ENCODE measurements around the gene FOXP2. TPM values are rescaled to one million over a fixed set of nuclear protein-coding genes. Genes with fewer than 3 reads are reported as not detected.

The FOXP2 gene
- total and polyA plus RNA-seq, 3 donors from 2014 or later, result 2.5 to 5.9 (median 3.8) TPM

- no peak for DNase-seq
- no peaks in the 10 kb centered on the region for H3K36me3 ChIP-seq (ENCODE audit: low read depth, missing control alignments)
These were observed 712 bp downstream of the FOXP2 start for GRCh38 chr7:114415064-114415989.

GRCh38 chr7:114416129-114416990 is 1.7 kb downstream of the FOXP2 start:
- H3K27me3 ChIP-seq, result no peaks in the 10 kb centered on the region
- H3K4me1 ChIP-seq, result no peaks in the 10 kb centered on the region
- no peak overlapping the region for H3K27ac ChIP-seq
- TF ChIP-seq POLR2A (IDR thresholded peaks at IDR 0.05) (no peak), CTCF (IDR thresholded peaks at IDR 0.05) (no peak)
- H3K9me3 ChIP-seq, result no peaks in the 10 kb centered on the region
- intact Hi-C loops (cut with DNase I; ENCODE audit: low total_unique reads), result no loop called here
- H3K36me3 ChIP-seq (ENCODE audit: low read depth, missing control alignments), result no peaks in the 10 kb centered on the region
- no peak for DNase-seq
- H3K4me3 ChIP-seq, result no peak overlapping the region
- whole genome bisulfite sequencing, 2 donors, result 69 to 71% methylated on average over 10 of the region's 10 CpGs

More at GRCh38 chr7:114415064-114415989, 712 bp downstream of the FOXP2 start:
- TF ChIP-seq CTCF (IDR thresholded peaks at IDR 0.05), result no peak
- TF ChIP-seq POLR2A (IDR thresholded peaks at IDR 0.05), result no peak
- H3K4me1 ChIP-seq, result no peaks in the 10 kb centered on the region
- no peak overlapping the region for H3K4me3 ChIP-seq
- WGBS, 2 donors, result 41 to 51% methylated on average over 14 of the region's 14 CpGs
- H3K27me3 ChIP-seq, result no peaks in the 10 kb centered on the region
- intact Hi-C loops (cut with DNase I; ENCODE audit: low total_unique reads), result no loop called here
- no peaks in the 10 kb centered on the region for H3K9me3 ChIP-seq
- no peak overlapping the region for H3K27ac ChIP-seq

DNA sequence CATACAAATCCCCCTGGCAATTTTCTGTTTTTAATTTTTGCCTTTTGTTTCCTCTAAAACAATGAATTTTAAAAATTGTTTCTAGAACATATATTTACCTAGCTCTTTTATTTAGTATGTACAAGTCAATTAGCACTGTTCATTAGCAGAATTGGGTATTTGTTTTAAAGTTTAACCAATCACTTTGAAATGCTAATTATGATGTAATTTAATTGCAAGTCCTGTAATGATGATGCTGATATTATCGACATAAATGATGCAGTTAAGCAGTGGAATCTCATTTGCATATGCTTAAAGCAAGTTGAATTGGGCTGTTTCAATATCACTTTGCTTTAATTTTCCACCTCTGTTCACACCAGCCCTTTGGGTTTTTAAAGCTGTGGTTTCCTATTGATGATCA is 2.7 kb downstream of the FOXP2 start:
- Histone ChIP-seq H3K27me3 (no peaks in the 10 kb centered on the region), H3K4me1 (no peaks in the 10 kb centered on the region), H3K27ac (no peak overlapping the region), H3K4me3 (no peak overlapping the region), H3K9me3 (no peaks in the 10 kb centered on the region), H3K36me3 (ENCODE audit: low read depth, missing control alignments) (no peaks in the 10 kb centered on the region)
- intact Hi-C loops (cut with DNase I; ENCODE audit: low total_unique reads), result no loop called here
- no peak for TF ChIP-seq POLR2A (IDR thresholded peaks at IDR 0.05)
- no peak for TF ChIP-seq CTCF (IDR thresholded peaks at IDR 0.05)
- WGBS, 2 donors, result 81 to 85% methylated on average over 1 of the region's 1 CpG
- no peak for DNase-seq

DNA sequence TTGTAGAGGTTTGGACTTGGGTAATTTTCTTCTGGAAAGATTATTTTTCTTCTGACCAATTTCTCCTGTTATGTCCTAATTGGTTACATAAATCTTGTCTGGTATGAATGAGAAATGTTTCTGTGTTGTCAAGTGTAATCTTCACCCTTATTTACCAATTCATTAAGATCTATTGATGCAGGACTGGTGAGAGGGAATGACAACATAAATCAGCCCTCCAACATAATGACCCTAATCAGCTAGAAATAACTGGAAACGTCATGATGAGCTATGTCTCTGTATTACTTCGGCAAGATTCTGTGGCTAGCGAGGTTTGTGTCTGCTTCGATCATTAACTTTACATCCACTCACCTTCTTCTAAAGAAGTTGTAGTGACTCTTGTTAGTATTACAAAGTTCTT is 3.5 kb downstream of the FOXP2 start:
- intact Hi-C loops (cut with DNase I; ENCODE audit: low total_unique reads), result no loop called here
- H3K4me3 ChIP-seq, result no peak overlapping the region
- no peak overlapping the region for H3K27ac ChIP-seq
- TF ChIP-seq CTCF (IDR thresholded peaks at IDR 0.05), result no peak
- no peak for TF ChIP-seq POLR2A (IDR thresholded peaks at IDR 0.05)
- DNase-seq, result no peak
- H3K9me3 ChIP-seq, result no peaks in the 10 kb centered on the region
- no peaks in the 10 kb centered on the region for H3K27me3 ChIP-seq
- H3K36me3 ChIP-seq (ENCODE audit: low read depth, missing control alignments), result no peaks in the 10 kb centered on the region
- no peaks in the 10 kb centered on the region for H3K4me1 ChIP-seq
- WGBS, 2 donors, result 69 to 72% methylated on average over 4 of the region's 4 CpGs
